IMR-90 (cell line): ENCODE results near the gene C10orf71. TPM values are rescaled to one million over a fixed set of nuclear protein-coding genes. Genes with fewer than 3 reads are reported as not detected.

Experiments used
- ATAC-seq: fragments of 200-7000 bp; cut with Tn5 transposase; 2 replicates; pipeline ENCODE4 v1.9.1; 2020; ENCODE audit warnings: low read depth, mild to moderate bottlenecking, moderate library complexity
- BruUV-seq: library from RNA; stranded (reverse); fragments of 400-500 nt; replicated peaks from 2 replicates; lab custom pipeline; 2021; lab: Mats Ljungman, UMichigan
- CTCF ChIA-PET: fragments of 300-600 bp; formaldehyde crosslinking; extraction: SDS; loops from one replicate; lab custom pipeline; 2021; ENCODE audit warnings: antibody characterized with exemption; lab: Yijun Ruan, JAX
- POLR2A ChIA-PET: fragments of 300-600 bp; sonication (Branson Sonifier 250); formaldehyde crosslinking; loops from one replicate; lab custom pipeline; 2022; ENCODE audit warnings: antibody characterized with exemption; ENCODE audit not compliant: unreplicated experiment; lab: Charles Lee
- DNase-seq: peaks from one replicate; pipeline ENCODE4 v3.0.0; 2013
- H2AFZ ChIP-seq: replicated peaks from 2 replicates; pipeline ENCODE3; 2013; ENCODE audit warnings: low read length, mild to moderate bottlenecking; ENCODE audit not compliant: poor library complexity
- H2AK5ac ChIP-seq: 2 replicates; pipeline ENCODE4 v1.6.1; 2013; ENCODE audit warnings: low read depth, low read length, inconsistent platforms
- H2AK9ac ChIP-seq: replicated peaks from 2 replicates; pipeline ENCODE3; 2013; ENCODE audit warnings: mild to moderate bottlenecking, low read depth, low read length, moderate library complexity; ENCODE audit not compliant: poor library complexity
- H2BK120ac ChIP-seq: 2 replicates; pipeline ENCODE4 v1.6.1; 2013; ENCODE audit warnings: low read depth, low read length, inconsistent platforms
- H2BK15ac ChIP-seq: 3 replicates; pipeline ENCODE4 v1.6.1; 2013; ENCODE audit warnings: low read depth, low read length, inconsistent platforms
- H2BK20ac ChIP-seq: 2 replicates; pipeline ENCODE4 v1.6.1; 2013; ENCODE audit warnings: low read depth, mild to moderate bottlenecking, inconsistent platforms, low read length, moderate library complexity
- H2BK5ac ChIP-seq: 2 replicates; pipeline ENCODE4 v1.6.1; 2013; ENCODE audit warnings: mild to moderate bottlenecking, low read depth, low read length, inconsistent platforms; ENCODE audit not compliant: poor library complexity, severe bottlenecking
- H3K14ac ChIP-seq: replicated peaks from 2 replicates; pipeline ENCODE4 v1.6.1; 2013; ENCODE audit warnings: low read depth, low read length, inconsistent platforms
- H3K18ac ChIP-seq: 2 replicates; pipeline ENCODE4 v1.6.1; 2013; ENCODE audit warnings: low read depth, low read length, control low read depth
- H3K23ac ChIP-seq: 2 replicates; pipeline ENCODE4 v1.6.1; 2013; ENCODE audit warnings: low read depth, low read length, inconsistent platforms
- H3K27ac ChIP-seq: 2 replicates; pipeline ENCODE4 v1.5.1; 2013; ENCODE audit warnings: mild to moderate bottlenecking, control low read depth, low read length; ENCODE audit not compliant: insufficient read depth
- H3K27me3 ChIP-seq: 2 replicates; pipeline ENCODE4 v1.6.1; 2013; ENCODE audit warnings: low read length; ENCODE audit not compliant: control insufficient read depth, insufficient read depth
- H3K36me3 ChIP-seq: 2 replicates; pipeline ENCODE4 v1.6.1; 2013; ENCODE audit warnings: low read length, mixed read lengths; ENCODE audit not compliant: control insufficient read depth, insufficient read depth
- H3K4ac ChIP-seq: 2 replicates; pipeline ENCODE4 v1.6.1; 2013; ENCODE audit warnings: low read depth, low read length, inconsistent platforms
- H3K4me1 ChIP-seq: 2 replicates; pipeline ENCODE4 v1.6.1; 2013; ENCODE audit warnings: low read length, mixed read lengths; ENCODE audit not compliant: control insufficient read depth, insufficient read depth
- H3K4me2 ChIP-seq: 2 replicates; pipeline ENCODE4 v1.6.1; 2013; ENCODE audit warnings: low read depth, mild to moderate bottlenecking, control low read depth, low read length, moderate library complexity
- H3K4me3 ChIP-seq: 2 replicates; pipeline ENCODE4 v1.5.1; 2013; ENCODE audit warnings: low read depth, mild to moderate bottlenecking, control low read depth, low read length, moderate library complexity; ENCODE audit not compliant: insufficient read depth
- H3K56ac ChIP-seq: 2 replicates; pipeline ENCODE4 v1.6.1; 2013; ENCODE audit warnings: low read length, inconsistent platforms; ENCODE audit not compliant: insufficient read depth; ENCODE audit errors: extremely low read depth
- H3K79me1 ChIP-seq, 2 experiments: 2 replicates each; pipeline ENCODE4 v1.6.1; 2013; ENCODE audit warnings: low read length in 2 of 2, inconsistent platforms in 1 of 2, low read depth in 1 of 2
- H3K9ac ChIP-seq: 2 replicates; pipeline ENCODE4 v1.6.1; 2013; ENCODE audit warnings: low read depth, low read length, control low read depth
- H3K9me1 ChIP-seq: 2 replicates; pipeline ENCODE4 v1.6.1; 2013; ENCODE audit warnings: low read length, inconsistent platforms; ENCODE audit not compliant: insufficient read depth
- H3K9me3 ChIP-seq: 2 replicates; pipeline ENCODE4 v1.6.1; 2013; ENCODE audit warnings: low read length; ENCODE audit not compliant: control insufficient read depth, insufficient read depth
- H4K20me1 ChIP-seq: 2 replicates; pipeline ENCODE4 v1.6.1; 2013; ENCODE audit warnings: low read length, inconsistent platforms; ENCODE audit not compliant: insufficient read depth
- H4K5ac ChIP-seq: 2 replicates; pipeline ENCODE4 v1.6.1; 2013; ENCODE audit warnings: mild to moderate bottlenecking, low read depth, low read length, control low read depth
- H4K8ac ChIP-seq, 2 experiments: 2 replicates each; pipeline ENCODE4 v1.6.1; 2013; ENCODE audit warnings: low read depth in 2 of 2, low read length in 2 of 2, control low read depth in 1 of 2, inconsistent platforms in 1 of 2
- H4K91ac ChIP-seq: 2 replicates; pipeline ENCODE4 v1.6.1; 2013; ENCODE audit warnings: low read depth, low read length, inconsistent platforms; ENCODE audit not compliant: insufficient read depth
- BHLHE40 ChIP-seq: fragments of 150-350 bp; IDR thresholded peaks from 2 replicates; pipeline ENCODE4 v1.6.1; 2016; ENCODE audit warnings: mild to moderate bottlenecking, low read depth, low read length
- CEBPB ChIP-seq: IDR thresholded peaks from 2 replicates; pipeline ENCODE4 v1.6.1; 2012; ENCODE audit warnings: low read depth, low read length, improper control_type of control experiment
- CHD1 ChIP-seq: IDR thresholded peaks from 2 replicates; pipeline ENCODE4 v1.6.1; 2012; ENCODE audit warnings: low read depth, low read length, improper control_type of control experiment
- FOS ChIP-seq: fragments of 150-350 bp; IDR thresholded peaks from 2 replicates; pipeline ENCODE4 v1.6.1; 2016; ENCODE audit warnings: low read depth, low read length
- MAFK ChIP-seq: IDR thresholded peaks from 2 replicates; pipeline ENCODE4 v1.6.1; 2012; ENCODE audit warnings: low read depth, low read length, improper control_type of control experiment
- MXI1 ChIP-seq: IDR thresholded peaks from 2 replicates; pipeline ENCODE4 v1.6.1; 2012; ENCODE audit warnings: low read depth, mild to moderate bottlenecking, low read length, moderate library complexity, borderline replicate concordance
- NFE2L2 ChIP-seq: fragments of 150-350 bp; IDR thresholded peaks from 2 replicates; pipeline ENCODE4 v1.6.1; 2016; ENCODE audit warnings: low read depth, mild to moderate bottlenecking, low read length
- RAD21 ChIP-seq: IDR thresholded peaks from 2 replicates; pipeline ENCODE4 v1.6.1; 2012; ENCODE audit warnings: low read length, improper control_type of control experiment
- RFX5 ChIP-seq: IDR thresholded peaks from 2 replicates; pipeline ENCODE4 v1.8.0; 2012; ENCODE audit warnings: low read depth, mild to moderate bottlenecking, low read length, moderate library complexity
- SMC3 ChIP-seq: fragments of 150-350 bp; IDR thresholded peaks from 2 replicates; pipeline ENCODE4 v1.6.1; 2016; ENCODE audit warnings: low read depth, mild to moderate bottlenecking, antibody characterized with exemption, low read length, moderate library complexity
- WGBS, 2 experiments: methylation state at CpG; one replicate each; pipeline versions ENCODE4 v1.1.5 to v1.1.7; 2013; ENCODE audit warnings: missing lambda C conversion rate in 2 of 2; ENCODE audit not compliant: insufficient read length in 1 of 2; ENCODE audit errors: extremely low coverage in 2 of 2; 5-methylcytosine and 5-hydroxymethylcytosine counted together
- dilution Hi-C: fragments of 300-500 bp; cut with HindIII; formaldehyde crosslinking; loops from one replicate; pipeline ENCODE4 v1.14.3; 2018; ENCODE audit warnings: low sequenced_read_pairs; ENCODE audit not compliant: unreplicated experiment
- in situ Hi-C: fragments of 300-500 bp; cut with MboI; formaldehyde crosslinking; loops from 3 replicates; pipeline ENCODE4 v1.14.3; 2019; ENCODE audit warnings: low sequenced_read_pairs, inconsistent platforms, mixed read lengths
- intact Hi-C: fragments of 100-400 bp; cut with micrococcal nuclease; formaldehyde crosslinking; loops from 2 replicates; pipeline ENCODE4 v1.10.0; 2022
- polyA plus RNA-seq, 3 experiments: library from polyadenylated mRNA; depleted of rRNA; stranded (reverse); fragments of >200 nt; gene quantifications; 2 replicates each; pipeline ENCODE4 v1.2.3, GENCODE V29; 2012; ENCODE audit warnings: low replicate concordance in 1 of 3
- total RNA-seq: library from RNA; depleted of rRNA; stranded (reverse); fragments of >200 nt; gene quantifications from 2 replicates; pipeline ENCODE4 v1.2.3, GENCODE V29; 2012
- TF ChIP-seq, protein P1 (sequence below): fragments of 150-350 bp; IDR thresholded peaks from 2 replicates; pipeline ENCODE4 v1.6.1; 2017; ENCODE audit warnings: mild to moderate bottlenecking, antibody characterized with exemption, low read length, low read depth
- TF ChIP-seq, protein P2 (sequence below): fragments of 150-350 bp; IDR thresholded peaks from 2 replicates; pipeline ENCODE4 v1.6.1; 2016; ENCODE audit warnings: low read depth, mild to moderate bottlenecking, low read length, moderate library complexity, borderline replicate concordance

Gene C10orf71
- total and polyA plus RNA-seq, 2 of the 4 experiments (the other 2 are of a cell fraction) = not detected

DNA sequence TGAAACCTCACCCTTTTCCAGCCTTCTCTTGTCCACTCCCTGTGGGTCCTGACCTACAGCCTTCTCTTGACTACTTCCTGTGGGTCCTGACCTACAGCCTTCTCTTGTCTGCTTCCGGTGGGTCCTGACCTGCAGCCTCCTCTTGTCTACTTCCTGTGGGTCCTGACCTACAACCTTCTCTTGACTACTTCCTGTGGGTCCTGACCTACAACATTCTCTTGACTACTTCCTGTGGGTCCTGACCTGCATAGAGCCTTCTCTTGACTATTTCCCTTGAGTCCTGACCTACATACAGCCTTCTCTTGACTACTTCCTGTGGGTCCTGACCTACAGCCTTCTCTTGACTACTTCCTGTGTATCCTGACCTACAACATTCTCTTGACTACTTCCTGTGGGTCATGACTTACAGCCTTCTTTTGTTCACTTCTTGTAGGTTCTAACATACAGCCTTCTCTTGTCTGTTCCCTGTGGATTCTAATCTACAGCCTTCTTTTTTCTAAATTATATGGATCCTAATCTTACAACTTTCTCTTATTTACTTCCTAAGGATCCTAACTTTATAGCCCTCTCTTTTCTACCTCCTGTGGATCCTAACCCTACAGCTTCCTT lies 36.5 kb downstream of the C10orf71 start:
- Histone ChIP-seq H3K9me3 (no peaks in the 10 kb centered on the region), H2BK15ac (no peak overlapping the region), H3K79me1 (no peaks in the 10 kb centered on the region), H2AK5ac (no peak overlapping the region), H3K56ac (no peak overlapping the region), H4K5ac (no peak overlapping the region), H3K4ac (no peak overlapping the region), H4K20me1 (no peaks in the 10 kb centered on the region), H4K8ac (no peak overlapping the region), H3K4me2 (no peak overlapping the region), H3K9ac (no peak overlapping the region), H2BK20ac (no peak overlapping the region), H3K9me1 (no peaks in the 10 kb centered on the region), H3K14ac (no peak overlapping the region), H2AFZ (no peak overlapping the region), H2BK5ac (no peak overlapping the region), H4K91ac (no peak overlapping the region), H3K27me3 (no peaks in the 10 kb centered on the region; the same call in 1 of the 2 replicates), H2AK9ac (no peak overlapping the region), H2BK120ac (no peak overlapping the region), H3K23ac (no peak overlapping the region), H3K4me1 (no peaks in the 10 kb centered on the region), H3K4me3 (no peak overlapping the region), H3K27ac (no peak overlapping the region), H3K36me3 (no peaks in the 10 kb centered on the region), H3K18ac (no peak overlapping the region)
- BruUV-seq = no TSS peak
- ATAC-seq = no peak
- ChIA-PET POLR2A (no interaction called here), CTCF (no interaction called here)
- TF ChIP-seq RFX5 = no peak
- no peak for TF ChIP-seq MXI1
- TF ChIP-seq, protein P1, sequence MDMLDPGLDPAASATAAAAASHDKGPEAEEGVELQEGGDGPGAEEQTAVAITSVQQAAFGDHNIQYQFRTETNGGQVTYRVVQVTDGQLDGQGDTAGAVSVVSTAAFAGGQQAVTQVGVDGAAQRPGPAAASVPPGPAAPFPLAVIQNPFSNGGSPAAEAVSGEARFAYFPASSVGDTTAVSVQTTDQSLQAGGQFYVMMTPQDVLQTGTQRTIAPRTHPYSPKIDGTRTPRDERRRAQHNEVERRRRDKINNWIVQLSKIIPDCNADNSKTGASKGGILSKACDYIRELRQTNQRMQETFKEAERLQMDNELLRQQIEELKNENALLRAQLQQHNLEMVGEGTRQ = no peak
- TF ChIP-seq FOS = no peak
- TF ChIP-seq BHLHE40 = no peak
- TF ChIP-seq RAD21 = no peak
- TF ChIP-seq CHD1 = no peak
- TF ChIP-seq, protein P2, sequence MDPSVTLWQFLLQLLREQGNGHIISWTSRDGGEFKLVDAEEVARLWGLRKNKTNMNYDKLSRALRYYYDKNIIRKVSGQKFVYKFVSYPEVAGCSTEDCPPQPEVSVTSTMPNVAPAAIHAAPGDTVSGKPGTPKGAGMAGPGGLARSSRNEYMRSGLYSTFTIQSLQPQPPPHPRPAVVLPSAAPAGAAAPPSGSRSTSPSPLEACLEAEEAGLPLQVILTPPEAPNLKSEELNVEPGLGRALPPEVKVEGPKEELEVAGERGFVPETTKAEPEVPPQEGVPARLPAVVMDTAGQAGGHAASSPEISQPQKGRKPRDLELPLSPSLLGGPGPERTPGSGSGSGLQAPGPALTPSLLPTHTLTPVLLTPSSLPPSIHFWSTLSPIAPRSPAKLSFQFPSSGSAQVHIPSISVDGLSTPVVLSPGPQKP = no peak
- no peak for TF ChIP-seq CEBPB
- TF ChIP-seq MAFK = no peak
- TF ChIP-seq SMC3 = no peak
- no peak for TF ChIP-seq NFE2L2
- in situ Hi-C loops = no loop called here
- DNase-seq = no peak
- dilution Hi-C loops = no loop called here
- no CpG with 5 or more reads among the region's 1 CpG for WGBS, 2 experiments
- intact Hi-C loops = no loop called here
